ENCODE results near the gene LHFPL6. TPM values are rescaled to one million over a fixed set of nuclear protein-coding genes. Genes with fewer than 3 reads are reported as not detected.

Gene LHFPL6
- total RNA-seq, 4 donors from 2014 or later: 12.8 to 27.3 (median 22.5) TPM

GRCh38 chr13:39377699-39378098, 225.3 kb downstream of the LHFPL6 start:
- no peak overlapping the region for H3K4me3 ChIP-seq (ENCODE audit: low read depth, poor library complexity, severe bottlenecking)
- intact Hi-C loops (cut with DNase I; ENCODE audit: low total_unique reads): no loop called here
- TF ChIP-seq CTCF (IDR thresholded peaks at IDR 0.05) (no peak), POLR2A (IDR thresholded peaks at IDR 0.05) (no peak)
- DNase-seq (ENCODE audit: low spot score in 2 of 2): no peak
- WGBS, 2 donors: 88 to 92% methylated on average over 1 of the region's 1 CpG

GRCh38 chr13:39376076-39376475, 226.9 kb downstream of the LHFPL6 start:
- no peak for DNase-seq (ENCODE audit: low spot score in 2 of 2)
- intact Hi-C loops (cut with DNase I; ENCODE audit: low total_unique reads): no loop called here
- no peak overlapping the region for H3K4me3 ChIP-seq (ENCODE audit: low read depth, poor library complexity, severe bottlenecking)
- TF ChIP-seq CTCF (IDR thresholded peaks at IDR 0.05) (no peak), POLR2A (IDR thresholded peaks at IDR 0.05) (no peak)

- no peak for DNase-seq (ENCODE audit: low spot score in 2 of 2)
- H3K4me3 ChIP-seq (ENCODE audit: low read depth, poor library complexity, severe bottlenecking): no peak overlapping the region
- intact Hi-C loops (cut with DNase I; ENCODE audit: low total_unique reads): no loop called here
- WGBS, 2 donors: 86 to 87% methylated on average over 3 of the region's 3 CpGs
- TF ChIP-seq POLR2A (IDR thresholded peaks at IDR 0.05): no peak
- TF ChIP-seq CTCF (IDR thresholded peaks at IDR 0.05): no peak
Measured at GRCh38 chr13:39375601-39376000, 227.4 kb downstream of the LHFPL6 start.

- intact Hi-C loops (cut with DNase I; ENCODE audit: low total_unique reads): no loop called here
- TF ChIP-seq CTCF (IDR thresholded peaks at IDR 0.05): no peak
- TF ChIP-seq POLR2A (IDR thresholded peaks at IDR 0.05): no peak
- WGBS, 2 donors: 51 to 52% methylated on average over 3 of the region's 3 CpGs
- no peak overlapping the region for H3K4me3 ChIP-seq (ENCODE audit: low read depth, poor library complexity, severe bottlenecking)
- DNase-seq (ENCODE audit: low spot score in 2 of 2): no peak
Measured at GRCh38 chr13:39374741-39375189, 228.2 kb downstream of the LHFPL6 start.

- TF ChIP-seq CTCF (IDR thresholded peaks at IDR 0.05): no peak
- no peak for TF ChIP-seq POLR2A (IDR thresholded peaks at IDR 0.05)
- DNase-seq (ENCODE audit: low spot score in 2 of 2): no peak
- intact Hi-C loops (cut with DNase I; ENCODE audit: low total_unique reads): no loop called here
- WGBS, 2 donors: 87 to 90% methylated on average over 3 of the region's 3 CpGs
- H3K4me3 ChIP-seq (ENCODE audit: low read depth, poor library complexity, severe bottlenecking): no peak overlapping the region
Measured at GRCh38 chr13:39373145-39373544, 229.8 kb downstream of the LHFPL6 start.

GRCh38 chr13:39371706-39372105, 231.3 kb downstream of the LHFPL6 start:
- 88 to 95% methylated on average over 5 of the region's 5 CpGs for WGBS, 2 donors
- no peak for TF ChIP-seq CTCF (IDR thresholded peaks at IDR 0.05)
- intact Hi-C loops (cut with DNase I; ENCODE audit: low total_unique reads): no loop called here

More at GRCh38 chr13:39371706-39372105, 231.3 kb downstream of the LHFPL6 start:
- DNase-seq (ENCODE audit: low spot score in 2 of 2): no peak
- no peak overlapping the region for H3K4me3 ChIP-seq (ENCODE audit: low read depth, poor library complexity, severe bottlenecking)
